ENCODE results near the gene DNASE2B.

Gene DNASE2B

DNA sequence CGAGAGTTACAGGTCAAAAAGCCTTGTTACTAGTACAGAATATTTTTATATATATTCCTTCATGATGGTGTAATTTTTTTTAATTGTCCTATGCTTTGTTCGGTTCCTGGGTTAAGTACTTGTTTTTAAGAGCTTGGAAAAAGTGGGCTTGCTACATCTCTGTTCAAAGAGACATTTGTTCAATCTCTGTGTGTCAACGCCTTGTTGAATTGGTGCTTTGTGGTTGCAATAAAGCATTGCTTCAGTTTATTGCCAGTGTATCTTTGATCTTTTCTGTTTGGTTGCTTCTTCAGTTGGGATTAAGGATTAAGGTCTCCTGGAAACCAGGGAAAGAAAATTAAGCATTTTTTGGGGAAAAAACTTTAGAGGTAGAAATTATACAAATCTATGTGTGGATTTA is 47.7 kb upstream of the DNASE2B start:
- H3K4me2 ChIP-seq (ENCODE audit: low read length): no peak overlapping the region
- no peak overlapping the region for H3K27ac ChIP-seq (ENCODE audit: low read depth, low read length, poor library complexity, severe bottlenecking)
- H3K9ac ChIP-seq (ENCODE audit: low read length): no peak overlapping the region
- no peak overlapping the region for H3K4me3 ChIP-seq (ENCODE audit: low read depth, low read length, poor library complexity, severe bottlenecking)
- no peaks in the 10 kb centered on the region for H3K79me2 ChIP-seq (ENCODE audit: insufficient read depth, low read length)
- H3K27me3 ChIP-seq (ENCODE audit: insufficient read depth, low read length): no peaks in the 10 kb centered on the region
- H3K36me3 ChIP-seq (ENCODE audit: insufficient read depth, low read length): no peaks in the 10 kb centered on the region
- H4K20me1 ChIP-seq (ENCODE audit: insufficient read depth, low read length): no peaks in the 10 kb centered on the region
- H2AFZ ChIP-seq (ENCODE audit: low read length): no peak overlapping the region
- TF ChIP-seq CTCF (IDR thresholded peaks at IDR 0.05; ENCODE audit: low read length) (no peak), EZH2 (IDR thresholded peaks at IDR 0.05; ENCODE audit: borderline replicate concordance, low read length) (no peak)
- H3F3A ChIP-seq (ENCODE audit: insufficient read depth, low read length): no peaks in the 10 kb centered on the region
- H3K9me3 ChIP-seq (ENCODE audit: low read length): no peaks in the 10 kb centered on the region
- H3K9me2 ChIP-seq (ENCODE audit: low read depth, low read length): no peaks in the 10 kb centered on the region
- H3K4me1 ChIP-seq (ENCODE audit: insufficient read depth, low read length, severe bottlenecking): peaks cover 4% of the 10 kb centered on the region

GRCh38 chr1:84352298-84353106 is 45.8 kb upstream of the DNASE2B start:
- H3K36me3 ChIP-seq (ENCODE audit: insufficient read depth, low read length): no peaks in the 10 kb centered on the region
- no peak overlapping the region for H3K27ac ChIP-seq (ENCODE audit: low read depth, low read length, poor library complexity, severe bottlenecking)
- H3K79me2 ChIP-seq (ENCODE audit: insufficient read depth, low read length): no peaks in the 10 kb centered on the region
- no peak for TF ChIP-seq EZH2 (IDR thresholded peaks at IDR 0.05; ENCODE audit: borderline replicate concordance, low read length)
- no peak for TF ChIP-seq CTCF (IDR thresholded peaks at IDR 0.05; ENCODE audit: low read length)
- H3F3A ChIP-seq (ENCODE audit: insufficient read depth, low read length): no peaks in the 10 kb centered on the region
- H3K9ac ChIP-seq (ENCODE audit: low read length): no peak overlapping the region
- no peak overlapping the region for H2AFZ ChIP-seq (ENCODE audit: low read length)
- no peaks in the 10 kb centered on the region for H4K20me1 ChIP-seq (ENCODE audit: insufficient read depth, low read length)
- H3K4me1 ChIP-seq (ENCODE audit: insufficient read depth, low read length, severe bottlenecking): peaks cover under 1% of the 10 kb centered on the region
- H3K9me3 ChIP-seq (ENCODE audit: low read length): no peaks in the 10 kb centered on the region
- H3K4me2 ChIP-seq (ENCODE audit: low read length): no peak overlapping the region
- no peaks in the 10 kb centered on the region for H3K9me2 ChIP-seq (ENCODE audit: low read depth, low read length)
- H3K27me3 ChIP-seq (ENCODE audit: insufficient read depth, low read length): no peaks in the 10 kb centered on the region
- H3K4me3 ChIP-seq (ENCODE audit: low read depth, low read length, poor library complexity, severe bottlenecking): no peak overlapping the region

- Histone ChIP-seq H3K27ac (ENCODE audit: low read depth, low read length, poor library complexity, severe bottlenecking) (no peak overlapping the region), H3K4me2 (ENCODE audit: low read length) (no peak overlapping the region), H3K36me3 (ENCODE audit: insufficient read depth, low read length) (no peaks in the 10 kb centered on the region), H3K79me2 (ENCODE audit: insufficient read depth, low read length) (no peaks in the 10 kb centered on the region), H2AFZ (ENCODE audit: low read length) (no peak overlapping the region), H3K9ac (ENCODE audit: low read length) (no peak overlapping the region), H4K20me1 (ENCODE audit: insufficient read depth, low read length) (no peaks in the 10 kb centered on the region), H3K9me3 (ENCODE audit: low read length) (no peaks in the 10 kb centered on the region), H3K27me3 (ENCODE audit: insufficient read depth, low read length) (no peaks in the 10 kb centered on the region), H3F3A (ENCODE audit: insufficient read depth, low read length) (no peaks in the 10 kb centered on the region), H3K4me3 (ENCODE audit: low read depth, low read length, poor library complexity, severe bottlenecking) (no peak overlapping the region), H3K4me1 (ENCODE audit: insufficient read depth, low read length, severe bottlenecking) (no peaks in the 10 kb centered on the region), H3K9me2 (ENCODE audit: low read depth, low read length) (no peaks in the 10 kb centered on the region)
- no peak for TF ChIP-seq CTCF (IDR thresholded peaks at IDR 0.05; ENCODE audit: low read length)
- TF ChIP-seq EZH2 (IDR thresholded peaks at IDR 0.05; ENCODE audit: borderline replicate concordance, low read length): no peak
Measured at GRCh38 chr1:84353695-84354094, 44.6 kb upstream of the DNASE2B start.

All from OCI-LY1 (cell line).